Natural killer cell (primary cell): Measurements from ENCODE around the gene NEK11. TPM values are rescaled to one million over a fixed set of nuclear protein-coding genes. Genes with fewer than 3 reads are reported as not detected.

Experiments used
- ATAC-seq, 3 donors: fragments of 150-1000 bp in 2 of 3; fragments of 200-7000 bp in 1 of 3; cut with Tn5 transposase; 1 replicate in 1 of 3; 2 replicates in 2 of 3; pipeline ENCODE4 v1.10.0; 2021; ENCODE audit warnings: mild to moderate bottlenecking in 2 of 3, moderate library complexity in 2 of 3
- DNase-seq, 2 donors: peaks; one replicate each; pipeline versions ENCODE4 v3.0.0 to v3.0.0-alpha.2; 2013 to 2021; ENCODE audit warnings: mixed read lengths in 1 of 2
- H3K27ac ChIP-seq: one replicate; pipeline ENCODE4 v1.5.1; 2013; ENCODE audit warnings: mild to moderate bottlenecking, low read length
- H3K27me3 ChIP-seq: one replicate; pipeline ENCODE4 v1.6.1; 2013; ENCODE audit warnings: low read length; ENCODE audit not compliant: control insufficient read depth, insufficient read depth
- H3K36me3 ChIP-seq: one replicate; pipeline ENCODE4 v1.6.1; 2013; ENCODE audit warnings: low read length; ENCODE audit not compliant: control insufficient read depth, insufficient read depth
- H3K4me1 ChIP-seq: one replicate; pipeline ENCODE4 v1.6.1; 2013; ENCODE audit warnings: low read length; ENCODE audit not compliant: control insufficient read depth, insufficient read depth
- H3K4me3 ChIP-seq: one replicate; pipeline ENCODE4 v1.5.1; 2013; ENCODE audit warnings: low read length
- H3K9me3 ChIP-seq: one replicate; pipeline ENCODE4 v1.6.1; 2013; ENCODE audit warnings: low read length; ENCODE audit not compliant: control insufficient read depth, insufficient read depth
- H3K27ac Mint-ChIP-seq, 2 donors: one replicate each; pipeline ENCODE4 v1.8.0; 2022; ENCODE audit warnings: mild to moderate bottlenecking in 2 of 2, mixed read lengths in 2 of 2, moderate library complexity in 1 of 2
- H3K27me3 Mint-ChIP-seq, 2 donors: one replicate each; pipeline ENCODE4 v1.8.0; 2022; ENCODE audit warnings: low read depth in 2 of 2, mixed read lengths in 2 of 2
- H3K36me3 Mint-ChIP-seq: one replicate; pipeline ENCODE4 v1.8.0; 2022; ENCODE audit warnings: mixed read lengths
- H3K4me1 Mint-ChIP-seq, 2 donors: one replicate each; pipeline ENCODE4 v1.8.0; 2022; ENCODE audit warnings: mixed read lengths in 2 of 2
- H3K4me3 Mint-ChIP-seq: one replicate; pipeline ENCODE4 v1.8.0; 2022; ENCODE audit warnings: mild to moderate bottlenecking, moderate library complexity, mixed read lengths
- H3K9me3 Mint-ChIP-seq, 2 donors: one replicate each; pipeline ENCODE4 v1.8.0; 2022; ENCODE audit warnings: mixed read lengths in 2 of 2
- CTCF ChIP-seq: fragments of 200-600 bp; IDR thresholded peaks from one replicate; pipeline ENCODE4 v1.8.0; 2022; ENCODE audit warnings: antibody characterized with exemption
- WGBS: methylation state at CpG from one replicate; pipeline ENCODE4 v1.1.7; 2013; ENCODE audit warnings: missing lambda C conversion rate; ENCODE audit not compliant: insufficient coverage; 5-methylcytosine and 5-hydroxymethylcytosine counted together
- intact Hi-C: fragments of 100-400 bp; cut with micrococcal nuclease; formaldehyde crosslinking; loops from one replicate; pipeline ENCODE4 v1.14.2; 2022
- total RNA-seq, 4 donors: library from RNA; stranded (reverse); fragments of 120-200 nt in 1 of 4; gene quantifications; one replicate each; pipeline versions ENCODE4 v1.2.3 to v1.2.4, GENCODE V29; 2013 to 2022

Gene NEK11
- total RNA-seq, 3 donors from 2014 or later (not counting 1 experiment from before 2014, with no cell fraction given) = 2.6 to 3.6 (median 3.5) TPM

GRCh38 chr3:131050001-131050400, 23.3 kb downstream of the NEK11 start:
- peaks cover 23% of the 10 kb centered on the region for H3K36me3 Mint-ChIP-seq
- H3K9me3 Mint-ChIP-seq = peaks cover 4 to 12% of the 10 kb centered on the region in 2 donors
- intact Hi-C loops = loop anchor here (10.0 kb wide), 1 partner anchor 985 kb away; the partner anchor contains the start of gene CPNE4
- H3K27me3 Mint-ChIP-seq = no peaks in the 10 kb centered on the region
- H3K4me1 Mint-ChIP-seq = peaks cover 0 to 11% of the 10 kb centered on the region in 2 donors
- Histone ChIP-seq H3K36me3 (no peaks in the 10 kb centered on the region), H3K4me1 (peaks cover 4% of the 10 kb centered on the region), H3K4me3 (no peak overlapping the region), H3K27ac (no peak overlapping the region), H3K9me3 (no peaks in the 10 kb centered on the region), H3K27me3 (no peaks in the 10 kb centered on the region)
- DNase-seq (no peak), ATAC-seq (no peak)
- TF ChIP-seq CTCF = no peak
- H3K27ac Mint-ChIP-seq = no peak overlapping the region
- no peak overlapping the region for H3K4me3 Mint-ChIP-seq
- WGBS = 74% methylated on average over 3 of the region's 3 CpGs

GRCh38 chr3:131053043-131053859, 26.6 kb downstream of the NEK11 start:
- Histone ChIP-seq H3K36me3 (no peaks in the 10 kb centered on the region), H3K27ac (no peak overlapping the region), H3K27me3 (no peaks in the 10 kb centered on the region), H3K9me3 (no peaks in the 10 kb centered on the region), H3K4me1 (no peaks in the 10 kb centered on the region), H3K4me3 (no peak overlapping the region)
- Mint-ChIP-seq H3K27me3 (no peaks in the 10 kb centered on the region), H3K4me1 (peaks cover 0 to 1% of the 10 kb centered on the region in 2 donors), H3K9me3 (no peaks in the 10 kb centered on the region), H3K36me3 (no peaks in the 10 kb centered on the region), H3K27ac (no peak overlapping the region), H3K4me3 (no peak overlapping the region)
- TF ChIP-seq CTCF = no peak
- WGBS = 100% methylated on average over 1 of the region's 3 CpGs
- ATAC-seq (no peak), DNase-seq (no peak)
- intact Hi-C loops = loop anchor here (10.0 kb wide), 1 partner anchor 982 kb away; the partner anchor contains the start of gene CPNE4

- ATAC-seq (no peak), DNase-seq (no peak)
- TF ChIP-seq CTCF = no peak
- Histone ChIP-seq H3K9me3 (no peaks in the 10 kb centered on the region), H3K36me3 (no peaks in the 10 kb centered on the region), H3K27me3 (no peaks in the 10 kb centered on the region), H3K4me3 (no peak overlapping the region), H3K27ac (no peak overlapping the region), H3K4me1 (no peaks in the 10 kb centered on the region)
- Mint-ChIP-seq H3K27me3 (no peaks in the 10 kb centered on the region), H3K36me3 (no peaks in the 10 kb centered on the region), H3K27ac (no peak overlapping the region), H3K4me3 (no peak overlapping the region), H3K4me1 (no peaks in the 10 kb centered on the region), H3K9me3 (no peaks in the 10 kb centered on the region)
- intact Hi-C loops = no loop called here
These were observed 41.3 kb downstream of the NEK11 start for GRCh38 chr3:131067983-131068382.
